CD8-positive, alpha-beta memory T cell (primary cell): ENCODE measurements around the gene CDC42SE1. TPM values are rescaled to one million over a fixed set of nuclear protein-coding genes. Genes with fewer than 3 reads are reported as not detected.

Experiments used
- CTCF ChIA-PET: fragments of 350-600 bp; sonication (Branson Sonifier 250); formaldehyde crosslinking; loops from one replicate; lab custom pipeline; 2021; ENCODE audit warnings: antibody characterized with exemption; lab: Charles Lee
- POLR2A ChIA-PET: fragments of 350-600 bp; sonication (Branson Sonifier 250); formaldehyde crosslinking; loops from one replicate; lab custom pipeline; 2021; ENCODE audit warnings: antibody characterized with exemption; lab: Charles Lee
- DNase-seq, 5 donors: peaks; one replicate each; pipeline versions ENCODE4 v3.0.0 to v3.0.0-alpha.2; 2020 to 2022; ENCODE audit warnings: mixed read lengths in 1 of 5
- H3K27ac ChIP-seq: one replicate; pipeline ENCODE4 v1.7.0; 2013; ENCODE audit warnings: low read depth, mild to moderate bottlenecking, low read length, moderate library complexity
- H3K27me3 ChIP-seq: 2 replicates; pipeline ENCODE4 v1.7.0; 2013; ENCODE audit warnings: low read length, mild to moderate bottlenecking; ENCODE audit not compliant: insufficient read depth, poor library complexity, severe bottlenecking
- H3K36me3 ChIP-seq: 2 replicates; pipeline ENCODE4 v1.7.0; 2013; ENCODE audit warnings: mild to moderate bottlenecking, low read length, moderate library complexity; ENCODE audit not compliant: insufficient read depth
- H3K4me1 ChIP-seq: 2 replicates; pipeline ENCODE4 v1.7.0; 2013; ENCODE audit warnings: mild to moderate bottlenecking, low read length, moderate library complexity; ENCODE audit not compliant: insufficient read depth
- H3K4me3 ChIP-seq: 2 replicates; pipeline ENCODE4 v1.7.0; 2013; ENCODE audit warnings: mild to moderate bottlenecking, low read length
- H3K9me3 ChIP-seq: 2 replicates; pipeline ENCODE4 v1.7.0; 2013; ENCODE audit warnings: mild to moderate bottlenecking, low read length
- H3K27ac Mint-ChIP-seq, 8 donors: one replicate each; pipeline ENCODE4 v1.8.0; 2020 to 2021; ENCODE audit warnings: mixed read lengths in 8 of 8, mild to moderate bottlenecking in 6 of 8, inconsistent platforms in 3 of 8, moderate library complexity in 3 of 8
- H3K27me3 Mint-ChIP-seq, 2 donors: one replicate each; pipeline ENCODE4 v1.8.0; 2020 to 2021; ENCODE audit warnings: mixed read lengths in 2 of 2, mild to moderate bottlenecking in 1 of 2, moderate library complexity in 1 of 2
- H3K36me3 Mint-ChIP-seq, 3 donors: one replicate each; pipeline ENCODE4 v1.8.0; 2020 to 2021; ENCODE audit warnings: mixed read lengths in 3 of 3, inconsistent platforms in 1 of 3, mild to moderate bottlenecking in 1 of 3
- H3K4me1 Mint-ChIP-seq, 3 donors: one replicate each; pipeline ENCODE4 v1.8.0; 2020 to 2021; ENCODE audit warnings: mixed read lengths in 3 of 3, inconsistent platforms in 1 of 3, mild to moderate bottlenecking in 1 of 3
- H3K4me3 Mint-ChIP-seq, 7 donors: one replicate each; pipeline ENCODE4 v1.8.0; 2020 to 2021; ENCODE audit warnings: mixed read lengths in 7 of 7, mild to moderate bottlenecking in 6 of 7, moderate library complexity in 4 of 7, inconsistent platforms in 2 of 7
- H3K9me3 Mint-ChIP-seq, 5 donors: one replicate each; pipeline ENCODE4 v1.8.0; 2020 to 2022; ENCODE audit warnings: mixed read lengths in 5 of 5, mild to moderate bottlenecking in 3 of 5, moderate library complexity in 2 of 5, inconsistent platforms in 1 of 5
- polyA plus RNA-seq: library from polyadenylated mRNA; unstranded; fragments of 300-500 nt; fragmentation: Illumina TruSeq; gene quantifications from one replicate; pipeline ENCODE4 v1.2.3, GENCODE V29; 2021
- total RNA-seq, 2 experiments: library from RNA; stranded (reverse); gene quantifications; one replicate each; pipeline ENCODE4 v1.2.3, GENCODE V29; 2021

The CDC42SE1 gene
- total and polyA plus RNA-seq, 3 experiments from 2014 or later = 104 to 213 (median 201) TPM

GRCh38 chr1:151043163-151043562 lies 16.3 kb downstream of the CDC42SE1 start:
- no peak overlapping the region for H3K4me3 Mint-ChIP-seq
- H3K4me1 Mint-ChIP-seq = peaks cover 24 to 35% (median 31%) of the 10 kb centered on the region in 3 donors
- POLR2A ChIA-PET = no interaction called here
- Histone ChIP-seq H3K4me1 (peaks cover 21% of the 10 kb centered on the region), H3K27me3 (no peaks in the 10 kb centered on the region), H3K4me3 (no peak overlapping the region), H3K27ac (no peak overlapping the region), H3K9me3 (no peaks in the 10 kb centered on the region), H3K36me3 (no peaks in the 10 kb centered on the region)
- peaks cover 0 to 1% (median 0%) of the 10 kb centered on the region in 5 donors for H3K9me3 Mint-ChIP-seq
- DNase-seq = peak in 1 of 5 donors; percentile 53
- no peaks in the 10 kb centered on the region for H3K27me3 Mint-ChIP-seq
- peaks cover 0 to 7% (median 1%) of the 10 kb centered on the region in 3 donors for H3K36me3 Mint-ChIP-seq
- peak overlapping the region in 4 of 8 donors; percentile 26 to 81 (median 74) for H3K27ac Mint-ChIP-seq
- CTCF ChIA-PET = interaction anchor here (1.2 to 8.9 kb wide), 5 partner anchors 14 to 36 kb away, joined by 3 to 94 read pairs (median 8); partner anchors contain the start of genes CDC42SE1, GABPB2, MINDY1 and MLLT11

- H3K27me3 Mint-ChIP-seq = no peaks in the 10 kb centered on the region
- Histone ChIP-seq H3K9me3 (no peaks in the 10 kb centered on the region), H3K27ac (no peak overlapping the region), H3K4me1 (peaks cover 8% of the 10 kb centered on the region), H3K27me3 (no peaks in the 10 kb centered on the region), H3K36me3 (peaks cover 4% of the 10 kb centered on the region), H3K4me3 (no peak overlapping the region)
- H3K9me3 Mint-ChIP-seq = no peaks in the 10 kb centered on the region
- H3K4me3 Mint-ChIP-seq = no peak overlapping the region
- CTCF ChIA-PET = interaction anchor here (3.7 kb wide), 1 partner anchor 15 kb away, joined by 13 read pairs; no protein-coding TSS in a partner anchor
- POLR2A ChIA-PET = no interaction called here
- H3K36me3 Mint-ChIP-seq = peaks cover 0 to 13% (median 9%) of the 10 kb centered on the region in 3 donors
- H3K4me1 Mint-ChIP-seq = peaks cover 10 to 19% (median 12%) of the 10 kb centered on the region in 3 donors
- DNase-seq = no peak
- H3K27ac Mint-ChIP-seq = peak overlapping the region in 1 of 8 donors; percentile 15
These were observed 19.9 kb downstream of the CDC42SE1 start for GRCh38 chr1:151039521-151039920.

- Mint-ChIP-seq H3K9me3 (no peaks in the 10 kb centered on the region), H3K36me3 (peaks cover 0 to 23% (median 10%) of the 10 kb centered on the region in 3 donors), H3K27me3 (no peaks in the 10 kb centered on the region), H3K4me3 (no peak overlapping the region), H3K27ac (peak overlapping the region in 4 of 8 donors; percentile 58 to 90 (median 66)), H3K4me1 (peaks cover 0 to 6% (median 4%) of the 10 kb centered on the region in 3 donors)
- no peaks in the 10 kb centered on the region for H3K9me3 ChIP-seq
- DNase-seq = no peak
- H3K27ac ChIP-seq = no peak overlapping the region
- no peaks in the 10 kb centered on the region for H3K27me3 ChIP-seq
- no peaks in the 10 kb centered on the region for H3K4me1 ChIP-seq
- CTCF ChIA-PET = interaction anchor here (1.2 to 2.0 kb wide), 2 partner anchors 12 to 23 kb away, joined by 4 to 6 read pairs; partner anchors contain the start of genes CDC42SE1 and MLLT11
- H3K4me3 ChIP-seq = no peak overlapping the region
- POLR2A ChIA-PET = interaction anchor here (0.7 kb wide), 1 partner anchor 33 kb away, joined by 6 read pairs; no protein-coding TSS in a partner anchor
- peaks cover 12% of the 10 kb centered on the region for H3K36me3 ChIP-seq
These were observed 22.4 kb downstream of the CDC42SE1 start for GRCh38 chr1:151037032-151037431.

- Histone ChIP-seq H3K4me3 (no peak within 1 kb of the TSS), H3K9me3 (no peaks in the 10 kb centered on the region), H3K27me3 (no peaks in the 10 kb centered on the region), H3K36me3 (peaks cover 12% of the 10 kb centered on the region), H3K27ac (no peak within 1 kb of the TSS), H3K4me1 (no peaks in the 10 kb centered on the region)
- Mint-ChIP-seq H3K9me3 (no peaks in the 10 kb centered on the region), H3K36me3 (peaks cover 0 to 26% (median 13%) of the 10 kb centered on the region in 3 donors), H3K27me3 (no peaks in the 10 kb centered on the region), H3K4me1 (peaks cover 0 to 6% (median 4%) of the 10 kb centered on the region in 3 donors), H3K27ac (peak within 1 kb of the TSS in 6 of 8 donors; percentile 59 to 90 (median 76)), H3K4me3 (no peak within 1 kb of the TSS)
- ChIA-PET CTCF (interaction anchor here (1.2 to 2.0 kb wide), 2 partner anchors 11 to 23 kb away, joined by 4 to 6 read pairs; partner anchors contain the start of genes CDC42SE1 and MLLT11), POLR2A (interaction anchor here (0.7 kb wide), 1 partner anchor 33 kb away, joined by 6 read pairs; no protein-coding TSS in a partner anchor)
- DNase-seq = no peak
These were observed 23.1 kb downstream of the CDC42SE1 start, which contains the start of gene BNIPL for GRCh38 chr1:151036356-151036755. Gene BNIPL (plus strand): TSS chr1:151036586. CDS start chr1:151036726, 140 bp downstream.

- H3K4me3 ChIP-seq = no peak overlapping the region
- peaks cover 16% of the 10 kb centered on the region for H3K36me3 ChIP-seq
- Mint-ChIP-seq H3K27ac (peak overlapping the region in 5 of 8 donors; percentile 2 to 80 (median 59)), H3K27me3 (no peaks in the 10 kb centered on the region), H3K9me3 (no peaks in the 10 kb centered on the region), H3K4me3 (no peak overlapping the region), H3K4me1 (peaks cover 0 to 6% (median 4%) of the 10 kb centered on the region in 3 donors), H3K36me3 (peaks cover 0 to 37% (median 16%) of the 10 kb centered on the region in 3 donors)
- ChIA-PET POLR2A (no interaction called here), CTCF (no interaction called here)
- no peaks in the 10 kb centered on the region for H3K4me1 ChIP-seq
- DNase-seq = no peak
- H3K27ac ChIP-seq = no peak overlapping the region
- no peaks in the 10 kb centered on the region for H3K9me3 ChIP-seq
- H3K27me3 ChIP-seq = no peaks in the 10 kb centered on the region
These were observed 24.3 kb downstream of the CDC42SE1 start for GRCh38 chr1:151035167-151035566.

- Histone ChIP-seq H3K4me3 (no peak overlapping the region), H3K36me3 (peaks cover 26% of the 10 kb centered on the region), H3K4me1 (no peaks in the 10 kb centered on the region), H3K27ac (no peak overlapping the region), H3K9me3 (no peaks in the 10 kb centered on the region), H3K27me3 (no peaks in the 10 kb centered on the region)
- Mint-ChIP-seq H3K27me3 (no peaks in the 10 kb centered on the region), H3K4me1 (peaks cover 0 to 6% (median 2%) of the 10 kb centered on the region in 3 donors), H3K4me3 (no peak overlapping the region), H3K9me3 (no peaks in the 10 kb centered on the region), H3K36me3 (peaks cover 5 to 60% (median 26%) of the 10 kb centered on the region in 3 donors), H3K27ac (no peak overlapping the region)
- ChIA-PET CTCF (interaction anchor here (1.0 to 1.6 kb wide), 2 partner anchors 16 to 68 kb away, joined by 3 to 7 read pairs; partner anchors contain the start of gene C1orf56), POLR2A (interaction anchor here (0.7 kb wide), 1 partner anchor 77 kb away, joined by 4 read pairs; no protein-coding TSS in a partner anchor)
- DNase-seq = no peak
These were observed 27.3 kb downstream of the CDC42SE1 start for GRCh38 chr1:151032164-151032563.

GRCh38 chr1:151026460-151026859 lies 33.0 kb downstream of the CDC42SE1 start:
- Histone ChIP-seq H3K4me1 (peaks cover 7% of the 10 kb centered on the region), H3K9me3 (no peaks in the 10 kb centered on the region), H3K27me3 (no peaks in the 10 kb centered on the region), H3K36me3 (peaks cover 16% of the 10 kb centered on the region), H3K27ac (no peak overlapping the region), H3K4me3 (no peak overlapping the region)
- POLR2A ChIA-PET = interaction anchor here (0.7 kb wide), 1 partner anchor 49 kb away, joined by 3 read pairs; no protein-coding TSS in a partner anchor
- H3K36me3 Mint-ChIP-seq = peaks cover 5 to 70% (median 31%) of the 10 kb centered on the region in 3 donors
- H3K27ac Mint-ChIP-seq = peak overlapping the region in 2 of 8 donors; percentile 63 to 78
- no peak overlapping the region for H3K4me3 Mint-ChIP-seq
- CTCF ChIA-PET = interaction anchor here (3.0 to 3.6 kb wide), 4 partner anchors 21 to 130 kb away, joined by 33 to 60 read pairs (median 50); partner anchors contain the start of genes C1orf56, CDC42SE1, MLLT11 and TNFAIP8L2
- DNase-seq = no peak
- H3K27me3 Mint-ChIP-seq = no peaks in the 10 kb centered on the region
- H3K9me3 Mint-ChIP-seq = no peaks in the 10 kb centered on the region
- H3K4me1 Mint-ChIP-seq = peaks cover 6 to 7% (median 7%) of the 10 kb centered on the region in 3 donors
